Right ventricle myocardium inferior (tissue), 1 donor: ENCODE measurements around the gene ZNF581. TPM values are rescaled to one million over a fixed set of nuclear protein-coding genes. Genes with fewer than 3 reads are reported as not detected.

ENCODE experiments used
- ATAC-seq: fragments of 200-7000 bp; cut with Tn5 transposase; one replicate; pipeline ENCODE4 v1.9.1; 2020; ENCODE audit warnings: mild to moderate bottlenecking, moderate library complexity
- DNase-seq: peaks from one replicate; pipeline ENCODE4 v3.0.0; 2021; ENCODE audit errors: missing footprints
- intact Hi-C: fragments of 100-400 bp; cut with DNase I; formaldehyde crosslinking; loops from one replicate; pipeline ENCODE4 v1.11.0; 2022
- total RNA-seq: library from RNA; stranded (reverse); fragmentation: NEBNext Ultra II Directional; extraction: Animal tissue kit (Norgen Biotek cat#: 25700); gene quantifications from one replicate; pipeline ENCODE4 v1.2.1, GENCODE V29; 2021
- donor health status: DM: no; HTN: yes; CAD: no; lungs with severe emphysema.

Gene ZNF581
- total RNA-seq, 1 donor from 2014 or later = 7.4 TPM

DNA sequence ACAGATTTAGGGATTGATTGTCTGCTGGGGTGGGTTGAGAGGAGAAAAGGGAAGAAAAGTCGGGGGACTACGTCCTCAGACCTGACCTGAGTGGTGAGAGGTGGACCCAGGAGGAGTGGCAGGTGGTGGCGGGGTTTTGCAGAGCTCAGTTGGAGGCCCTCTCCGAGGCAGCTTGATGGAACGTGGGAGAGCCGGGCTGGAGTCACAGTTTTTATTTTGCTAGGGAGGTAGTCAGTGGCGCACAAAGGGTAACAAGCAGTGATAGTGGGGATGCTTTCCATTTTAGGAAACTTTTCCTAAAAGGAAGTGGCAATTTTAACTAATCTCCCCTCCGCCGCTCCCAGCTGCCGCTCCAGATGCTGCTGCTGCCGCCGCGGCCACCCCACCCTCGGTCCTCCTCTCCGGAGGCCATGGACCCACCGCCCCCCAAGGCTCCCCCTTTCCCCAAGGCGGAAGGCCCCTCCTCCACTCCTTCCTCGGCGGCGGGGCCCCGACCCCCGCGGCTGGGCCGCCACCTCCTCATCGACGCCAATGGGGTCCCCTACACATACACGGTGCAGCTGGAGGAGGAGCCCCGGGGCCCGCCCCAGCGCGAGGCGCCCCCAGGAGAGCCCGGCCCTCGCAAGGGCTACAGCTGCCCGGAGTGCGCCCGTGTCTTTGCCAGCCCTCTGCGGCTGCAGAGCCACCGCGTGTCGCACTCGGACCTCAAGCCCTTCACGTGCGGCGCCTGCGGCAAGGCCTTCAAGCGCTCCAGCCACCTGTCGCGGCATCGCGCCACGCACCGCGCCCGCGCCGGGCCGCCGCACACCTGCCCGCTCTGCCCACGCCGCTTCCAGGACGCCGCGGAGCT is 1.1 kb upstream of the ZNF581 start:
- no peak for ATAC-seq
- intact Hi-C loops = no loop called here
- no peak for DNase-seq

- ATAC-seq (no peak), DNase-seq (no peak)
- intact Hi-C loops = no loop called here
These were observed 383 bp downstream of the ZNF581 start for GRCh38 chr19:55643887-55644176.

- intact Hi-C loops = no loop called here
- no peak for ATAC-seq
These were observed 863 bp downstream of the ZNF581 start for GRCh38 chr19:55644191-55644833.

DNA sequence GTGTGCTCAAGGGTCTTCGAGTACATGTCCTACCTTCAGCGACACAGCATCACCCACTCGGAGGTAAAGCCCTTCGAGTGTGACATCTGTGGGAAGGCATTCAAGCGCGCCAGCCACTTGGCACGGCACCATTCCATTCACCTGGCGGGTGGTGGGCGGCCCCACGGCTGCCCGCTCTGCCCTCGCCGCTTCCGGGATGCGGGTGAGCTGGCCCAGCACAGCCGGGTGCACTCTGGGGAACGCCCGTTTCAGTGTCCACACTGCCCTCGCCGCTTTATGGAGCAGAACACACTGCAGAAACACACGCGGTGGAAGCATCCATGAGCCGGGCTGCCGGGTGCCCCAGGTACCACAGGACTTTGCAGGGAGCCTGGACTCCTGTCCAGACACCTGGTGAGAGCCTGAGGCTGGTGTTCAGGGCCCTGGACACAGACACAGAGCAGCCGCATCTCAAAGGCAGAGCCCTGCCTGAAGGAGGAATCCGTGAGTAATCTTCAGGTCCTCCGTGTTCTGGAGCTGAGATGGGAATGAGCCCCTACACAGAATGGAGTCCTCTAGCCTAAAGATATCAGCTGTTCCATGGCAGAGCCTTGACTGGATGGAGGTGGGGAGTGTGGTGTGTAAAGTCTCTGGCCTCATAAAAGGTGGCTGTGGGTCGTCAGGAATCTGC is 1.5 kb downstream of the ZNF581 start:
- intact Hi-C loops = no loop called here
- DNase-seq = no peak
- ATAC-seq = no peak

More at GRCh38 chr19:55644191-55644833, 863 bp downstream of the ZNF581 start:
- no peak for DNase-seq

- ATAC-seq (no peak), DNase-seq (no peak)
- intact Hi-C loops = no loop called here
These were observed 2.0 kb downstream of the ZNF581 start for GRCh38 chr19:55645512-55645881.

DNA sequence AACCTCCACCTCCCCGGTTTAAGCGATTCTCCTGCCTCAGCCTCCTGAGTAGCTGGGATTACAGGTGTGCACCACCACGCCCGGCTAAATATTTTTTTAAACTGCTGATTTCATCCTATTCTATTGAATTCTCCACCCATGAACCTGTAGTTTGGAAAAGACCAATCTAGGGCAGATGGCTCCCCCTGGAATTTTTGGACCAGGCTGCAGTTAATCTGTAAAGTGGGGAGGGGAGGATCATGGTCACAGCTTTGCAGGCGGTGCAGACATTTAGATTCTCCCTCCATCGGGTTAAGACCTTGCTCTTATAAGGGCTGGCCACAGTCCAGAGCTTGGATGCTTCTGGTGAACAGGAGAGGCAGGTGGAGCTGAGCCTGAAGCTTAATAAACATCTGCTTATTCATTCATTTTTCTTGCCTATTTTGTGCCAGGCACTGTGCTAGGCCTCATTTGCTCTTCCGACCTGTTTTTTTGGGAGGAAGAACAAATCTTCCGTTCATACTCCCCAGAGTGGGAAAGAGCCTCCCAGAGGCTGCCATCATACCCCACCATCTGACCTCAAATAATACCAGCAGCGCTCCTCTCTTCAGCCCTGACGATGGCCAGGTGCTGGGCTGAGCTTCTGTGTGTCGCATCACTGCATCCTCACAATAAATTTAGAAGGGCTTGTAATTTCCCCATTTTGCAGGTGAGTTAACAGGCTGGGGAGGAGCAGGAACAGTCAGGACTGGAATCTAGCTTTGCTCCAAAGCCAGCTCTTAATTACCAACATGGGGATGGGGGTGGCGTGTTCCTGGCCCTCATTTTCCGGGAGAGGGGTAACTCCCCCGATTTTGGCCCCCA is 3.7 kb downstream of the ZNF581 start:
- ATAC-seq (no peak), DNase-seq (no peak)
- intact Hi-C loops = no loop called here

DNA sequence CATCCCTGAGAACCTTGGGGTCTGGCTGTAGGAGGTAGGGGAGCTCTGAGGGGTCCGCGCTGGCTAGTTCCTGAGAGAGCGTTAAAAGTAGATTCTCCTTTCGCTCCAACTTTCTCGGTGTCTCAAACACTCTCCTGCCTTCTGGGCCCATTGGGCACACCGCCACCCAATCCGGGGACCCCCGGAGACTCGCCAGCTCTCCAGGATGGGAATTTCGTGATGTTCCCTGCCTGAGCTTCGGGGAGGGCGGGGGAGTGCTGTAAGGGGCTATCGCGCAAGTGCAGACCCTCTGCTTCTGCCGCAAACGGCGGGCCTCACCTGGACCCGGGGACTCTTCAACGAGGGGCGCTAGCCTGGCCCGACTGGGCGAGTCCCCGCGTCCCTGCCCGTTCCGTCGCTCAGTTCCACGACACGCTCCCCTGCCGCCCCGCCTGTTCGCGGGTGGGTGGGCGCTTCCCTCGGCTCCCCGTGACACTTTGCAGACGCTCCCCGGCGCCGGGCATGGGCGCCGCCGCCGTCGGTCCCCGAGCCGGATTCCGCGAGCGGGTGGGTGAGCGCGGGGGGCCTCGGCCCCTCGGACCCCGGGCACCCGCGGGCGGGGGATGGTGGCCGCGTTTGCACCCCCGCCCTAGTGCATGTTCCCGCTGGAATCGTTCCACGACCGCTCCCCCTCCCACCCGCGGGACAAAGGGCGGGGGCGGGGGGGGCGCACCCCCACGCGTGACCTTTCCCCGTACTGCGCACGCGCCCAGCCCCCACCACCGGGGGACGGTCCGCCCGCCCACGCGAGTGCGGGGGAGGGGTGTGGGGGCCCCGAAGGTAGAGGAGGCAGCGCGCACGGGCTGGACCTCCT is 4.5 kb downstream of the ZNF581 start, which contains the start of gene CCDC106:
CCDC106 (plus strand) TSS at position 481 of the 853 bp plus-strand sequence. CDS start 835 bp downstream, outside the sequence.
- DNase-seq (no peak), ATAC-seq (peak; percentile 60)
- intact Hi-C loops = no loop called here

GRCh38 chr19:55648585-55649267 is 5.3 kb downstream of the ZNF581 start:
- ATAC-seq (no peak), DNase-seq (no peak)
- intact Hi-C loops = no loop called here

- no peak for ATAC-seq
- DNase-seq = no peak
These were observed 6.0 kb downstream of the ZNF581 start for GRCh38 chr19:55649268-55650125.

GRCh38 chr19:55650126-55650557 is 6.7 kb downstream of the ZNF581 start:
- ATAC-seq = no peak
- DNase-seq = no peak
- intact Hi-C loops = loop anchor here (5.0 kb wide), 1 partner anchor 53 kb away; the partner anchor contains the start of gene FIZ1

More at GRCh38 chr19:55649268-55650125, 6.0 kb downstream of the ZNF581 start:
- intact Hi-C loops = loop anchor here (5.0 kb wide), 1 partner anchor 52 kb away; the partner anchor contains the start of gene FIZ1

DNA sequence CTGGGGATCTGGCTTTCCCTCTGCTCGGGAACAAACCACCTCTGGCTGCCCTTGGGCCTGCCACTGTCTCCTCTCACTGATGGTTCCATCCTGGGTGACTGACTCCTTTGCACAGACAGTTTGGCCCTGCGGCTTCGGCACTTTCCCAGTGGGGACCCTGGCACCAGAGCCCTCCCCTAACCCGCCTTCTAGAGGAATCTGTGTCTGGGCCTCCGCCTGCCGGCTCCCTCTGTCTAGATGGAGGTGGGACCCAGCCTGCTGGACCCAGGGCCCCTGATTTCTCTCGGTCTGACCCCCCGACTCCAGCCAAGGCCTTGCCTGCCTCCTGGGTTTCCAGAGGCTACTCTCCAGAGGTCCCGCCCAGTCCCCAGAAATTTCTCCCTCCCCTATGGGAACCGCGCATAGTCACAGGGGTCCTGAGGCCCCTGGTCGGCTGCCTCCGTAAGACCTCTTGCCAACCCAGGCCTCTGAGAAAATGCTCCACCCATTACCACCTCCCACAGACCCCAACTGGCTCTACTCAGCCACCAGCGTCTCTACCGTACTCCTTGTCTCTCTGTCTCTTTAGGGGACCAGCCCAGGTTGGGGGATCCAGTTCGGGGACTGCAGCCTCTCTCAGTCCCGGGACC is 7.3 kb downstream of the ZNF581 start:
- intact Hi-C loops = loop anchor here (5.0 kb wide), 1 partner anchor 53 kb away; the partner anchor contains the start of gene FIZ1
- no peak for DNase-seq
- no peak for ATAC-seq

- intact Hi-C loops = loop anchor here (5.0 kb wide), 1 partner anchor 54 kb away; the partner anchor contains the start of gene FIZ1
- no peak for DNase-seq
- no peak for ATAC-seq
These were observed 7.8 kb downstream of the ZNF581 start for GRCh38 chr19:55651236-55651635.

GRCh38 chr19:55652311-55653128 is 9.1 kb downstream of the ZNF581 start:
- ATAC-seq (no peak), DNase-seq (no peak)
- intact Hi-C loops = loop anchor here (5.0 kb wide), 1 partner anchor 55 kb away; the partner anchor contains the start of gene FIZ1

DNA sequence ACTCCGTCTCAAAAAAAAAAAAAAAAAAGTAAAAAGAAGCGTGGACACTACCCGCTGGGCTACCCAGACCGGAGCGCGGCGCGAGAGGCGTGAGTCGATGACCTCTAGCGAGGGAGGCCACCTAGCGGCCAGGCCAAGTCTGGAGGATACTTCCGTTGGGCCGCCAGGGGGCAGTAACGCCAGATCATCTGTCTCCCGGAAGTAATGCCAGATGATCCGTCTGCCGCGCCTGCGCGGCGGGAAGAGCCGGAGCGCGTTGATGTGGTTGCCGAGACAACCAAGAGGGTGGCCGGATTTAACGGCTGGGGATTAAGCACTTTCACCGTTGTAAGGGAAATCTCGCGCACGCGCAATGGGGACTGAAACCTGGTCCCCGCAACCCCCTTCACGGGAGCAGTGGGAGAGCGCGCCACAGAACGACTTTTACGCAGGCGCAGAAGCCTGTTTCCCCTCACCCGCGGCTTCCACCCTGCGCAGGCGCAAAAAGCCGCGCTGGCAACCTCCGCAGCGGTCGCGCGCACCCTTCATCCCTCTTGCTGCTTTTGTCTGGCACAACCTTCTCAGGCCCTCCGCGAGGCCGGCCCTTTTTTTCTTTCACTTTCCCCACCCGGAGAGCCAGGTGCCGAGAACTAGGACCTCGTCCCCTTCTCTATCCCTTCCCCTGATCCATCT is 10.3 kb downstream of the ZNF581 start:
- intact Hi-C loops = loop anchor here (1.0 to 5.0 kb wide), 2 partner anchors 22 to 56 kb away; partner anchors contain the start of genes EPN1 and FIZ1
- DNase-seq (peak; percentile 99), ATAC-seq (peak; percentile 73)
